Omental fat pad (tissue), 4 donors: ENCODE data around the gene SLC1A2. TPM values are rescaled to one million over a fixed set of nuclear protein-coding genes. Genes with fewer than 3 reads are reported as not detected.
A peak's percentile ranks its signal among the peaks of the same experiment; 100 is the strongest.

Experiments
- ATAC-seq: fragments of 150-250 bp; one replicate; pipeline ENCODE4 v1.9.1; 2016; ENCODE audit warnings: mild to moderate bottlenecking, moderate library complexity; ENCODE audit not compliant: low FRiP score
- DNase-seq: peaks from one replicate; pipeline ENCODE4 v3.0.0-alpha.2; 2019; ENCODE audit warnings: low spot score
- CTCF ChIP-seq, 3 donors: fragments of 450-650 bp; IDR thresholded peaks; one replicate each; pipeline ENCODE4 v1.5.1; 2016 to 2017; ENCODE audit warnings: antibody characterized with exemption in 3 of 3, mild to moderate bottlenecking in 3 of 3, moderate library complexity in 2 of 3
- total RNA-seq, 4 donors: library from RNA; depleted of rRNA; stranded (reverse); fragments of >200 nt; gene quantifications; one replicate each; pipeline ENCODE4 v1.1.0, GENCODE V29; 2016

The SLC1A2 gene
- total RNA-seq, 4 donors from 2014 or later: 0.96 to 5.0 (median 2.8) TPM

DNA sequence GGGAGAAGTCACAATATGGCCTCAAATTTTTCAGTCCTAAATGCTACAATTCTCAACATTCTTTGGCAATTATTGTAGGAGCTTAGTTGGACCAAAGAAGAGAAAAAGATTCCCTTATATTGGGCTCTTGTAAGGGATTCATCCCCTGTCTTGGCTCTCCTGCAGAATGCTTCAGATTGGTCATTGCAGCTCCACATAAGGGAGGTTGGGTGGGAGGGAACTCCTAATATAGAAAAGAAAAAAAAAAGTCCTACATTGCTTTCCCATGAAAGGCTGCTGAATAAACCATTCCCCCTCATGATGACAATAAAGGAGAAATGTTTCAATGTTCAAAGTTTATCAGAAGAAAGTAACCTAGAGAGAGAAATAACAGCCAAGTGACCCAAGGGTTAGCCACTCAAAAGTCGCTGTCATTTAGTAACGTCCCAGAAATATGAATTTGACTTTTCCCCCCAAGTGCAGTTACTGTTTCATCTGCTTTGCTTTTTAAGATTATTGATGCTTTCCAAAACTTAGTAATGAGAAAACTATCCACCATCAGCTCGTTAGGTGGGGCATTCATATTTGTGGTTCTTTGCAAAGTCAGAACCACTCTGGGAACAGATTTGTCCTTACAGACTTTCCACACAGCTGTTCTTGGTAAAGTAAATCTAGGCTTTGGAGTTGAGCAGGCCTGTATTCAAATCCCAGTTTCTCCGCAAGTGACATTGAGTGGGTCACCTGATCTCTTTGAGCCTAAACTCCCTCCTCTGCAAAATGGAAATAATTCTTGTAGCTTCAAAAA lies 5.0 kb upstream of the SLC1A2 start:
- ATAC-seq (no peak), DNase-seq (no peak)
- TF ChIP-seq CTCF (IDR thresholded peaks at IDR 0.05): no peak

- ATAC-seq: no peak
- TF ChIP-seq CTCF (IDR thresholded peaks at IDR 0.05): no peak
- no peak for DNase-seq
These were observed 1.0 kb upstream of the SLC1A2 start for GRCh38 chr11:35420371-35420770.

- DNase-seq (no peak), ATAC-seq (peak; percentile 45)
- no peak for TF ChIP-seq CTCF (IDR thresholded peaks at IDR 0.05)
These were observed 524 bp upstream of the SLC1A2 start for GRCh38 chr11:35419830-35420333.

DNA sequence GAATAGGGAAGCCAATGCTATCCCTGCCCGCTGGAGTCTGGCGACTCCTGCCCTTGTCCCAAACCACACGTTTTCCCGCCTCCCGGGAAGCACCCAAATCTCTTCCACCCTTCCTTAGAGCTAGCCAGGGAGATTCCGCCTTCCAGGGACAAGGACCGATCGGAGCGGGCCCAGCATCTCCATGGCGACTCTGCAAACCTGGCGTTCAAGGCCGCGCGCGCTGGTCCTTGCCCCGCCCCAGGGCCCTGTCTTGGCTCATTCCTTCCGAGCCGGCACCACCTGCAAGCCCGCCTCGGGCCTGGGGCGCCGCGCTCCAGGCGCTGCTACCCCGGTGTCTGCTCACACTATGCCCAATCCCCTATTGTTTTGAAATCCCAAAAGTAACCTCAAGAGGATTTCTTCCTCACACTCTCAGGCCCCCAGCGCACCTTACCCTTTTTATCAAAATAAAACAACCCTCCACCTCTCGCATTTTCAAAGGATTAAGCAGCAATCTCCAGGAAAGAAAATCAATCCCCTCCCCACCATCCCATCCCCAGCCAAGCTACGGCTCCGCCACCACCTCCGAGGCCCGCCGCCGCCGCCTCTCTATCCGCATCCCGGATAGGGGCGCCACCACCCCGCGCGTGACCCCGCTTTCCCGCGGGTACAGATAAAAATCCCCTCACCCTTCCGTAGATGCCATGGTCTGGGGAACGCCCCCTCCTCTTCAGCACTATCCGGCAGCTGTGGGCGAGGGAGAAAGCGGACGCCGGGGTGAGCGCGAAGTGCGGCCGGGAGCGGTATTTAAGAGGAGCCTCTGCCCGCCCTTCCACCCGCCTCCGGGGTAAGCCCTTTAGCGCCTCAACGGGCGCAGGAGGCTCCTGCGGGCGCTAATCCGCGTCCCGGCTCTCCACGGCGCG lies 825 bp downstream of the SLC1A2 start:
- no peak for TF ChIP-seq CTCF (IDR thresholded peaks at IDR 0.05)
- ATAC-seq (no peak), DNase-seq (no peak)

DNA sequence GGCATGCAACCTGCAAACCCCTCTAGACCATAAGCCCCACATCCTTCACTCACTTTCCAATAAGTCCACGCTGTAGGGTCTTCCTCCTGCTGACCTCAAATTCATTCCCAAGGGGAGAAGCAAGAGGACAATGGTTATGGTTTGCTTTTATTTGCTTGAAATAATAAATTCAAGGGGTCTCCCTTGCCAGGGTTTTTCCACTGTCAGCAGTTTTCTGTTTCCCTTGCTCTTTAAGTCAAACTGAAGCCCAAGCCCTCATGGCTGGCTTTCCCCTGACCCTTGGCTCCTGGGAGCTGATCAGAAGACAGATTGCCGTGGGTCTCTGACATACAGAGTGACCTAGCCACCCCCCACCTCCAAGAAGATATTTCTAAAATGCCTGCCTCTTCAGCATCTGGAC lies 3.9 kb downstream of the SLC1A2 start:
- DNase-seq (no peak), ATAC-seq (no peak)
- no peak for TF ChIP-seq CTCF (IDR thresholded peaks at IDR 0.05)

DNA sequence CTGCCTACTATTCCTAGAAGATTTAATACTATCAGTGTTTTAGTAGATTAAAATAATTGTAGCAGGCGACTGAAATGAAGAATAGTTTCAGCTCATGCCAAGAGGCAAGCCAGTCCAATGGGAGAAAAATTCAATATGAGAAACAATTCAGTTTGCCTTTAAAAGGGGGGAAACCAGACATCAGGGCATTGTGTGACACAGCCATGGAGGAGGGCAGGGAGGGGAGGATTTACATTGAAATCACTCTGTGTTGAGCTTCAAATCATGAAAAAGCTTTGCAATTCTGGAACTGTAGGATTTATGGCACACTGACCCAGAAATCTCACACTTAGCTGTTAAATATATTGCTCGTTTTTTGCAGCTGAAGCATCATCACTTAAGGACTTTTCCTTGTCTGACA lies 4.6 kb downstream of the SLC1A2 start:
- no peak for TF ChIP-seq CTCF (IDR thresholded peaks at IDR 0.05)
- no peak for ATAC-seq
- no peak for DNase-seq
